Neutrophil (primary cell): ENCODE data around the gene LY86.

Experiments
- H3K27ac ChIP-seq: fragments of 200-600 bp; sonication (generic); 2 replicates; pipeline ENCODE4 v1.5.1; 2016; ENCODE audit warnings: mild to moderate bottlenecking, moderate library complexity
- H3K27me3 ChIP-seq: fragments of 200-600 bp; sonication (generic); 2 replicates; pipeline ENCODE4 v1.6.0; 2016; ENCODE audit warnings: mild to moderate bottlenecking
- H3K36me3 ChIP-seq: fragments of 200-600 bp; sonication (generic); 2 replicates; pipeline ENCODE4 v1.5.1; 2017
- H3K4me1 ChIP-seq, 2 experiments: fragments of 200-600 bp in 1 of 2; sonication (generic) in 1 of 2; 1 replicate in 1 of 2; 2 replicates in 1 of 2; pipeline versions ENCODE4 v1.5.1 to v1.6.1; 2013 to 2016; ENCODE audit warnings: low read depth in 1 of 2, low read length in 1 of 2, mild to moderate bottlenecking in 1 of 2, moderate library complexity in 1 of 2; ENCODE audit not compliant: control insufficient read depth in 1 of 2, insufficient read depth in 1 of 2
- H3K4me3 ChIP-seq, 2 experiments: fragments of 200-600 bp in 1 of 2; sonication (generic) in 1 of 2; 1 replicate in 1 of 2; 2 replicates in 1 of 2; pipeline ENCODE4 v1.5.1; 2013 to 2016; ENCODE audit warnings: low read depth in 1 of 2, low read length in 1 of 2, mild to moderate bottlenecking in 1 of 2, moderate library complexity in 1 of 2
- H3K9me3 ChIP-seq: fragments of 200-600 bp; sonication (generic); 2 replicates; pipeline ENCODE4 v1.5.1; 2016
- CTCF ChIP-seq: fragments of 200-600 bp; sonication (generic); IDR thresholded peaks from 2 replicates; pipeline ENCODE4 v1.5.1; 2016; ENCODE audit warnings: antibody characterized with exemption

The LY86 gene

GRCh38 chr6:6593867-6594468 lies 5.4 kb downstream of the LY86 start:
- Histone ChIP-seq H3K36me3 (no peaks in the 10 kb centered on the region), H3K4me3 (no peak overlapping the region), H3K4me1 (peaks cover 33 to 35% of the 10 kb centered on the region in 2 experiments), H3K9me3 (no peaks in the 10 kb centered on the region), H3K27me3 (no peaks in the 10 kb centered on the region), H3K27ac (peak overlapping the region; percentile 90)
- TF ChIP-seq CTCF = no peak

- Histone ChIP-seq H3K4me3 (no peak overlapping the region), H3K4me1 (peaks cover 40 to 46% of the 10 kb centered on the region in 2 experiments), H3K9me3 (no peaks in the 10 kb centered on the region), H3K27me3 (no peaks in the 10 kb centered on the region), H3K27ac (no peak overlapping the region), H3K36me3 (no peaks in the 10 kb centered on the region)
- no peak for TF ChIP-seq CTCF
Measured at GRCh38 chr6:6595025-6595424, 6.5 kb downstream of the LY86 start.

GRCh38 chr6:6595952-6596351 lies 7.4 kb downstream of the LY86 start:
- no peak for TF ChIP-seq CTCF
- no peaks in the 10 kb centered on the region for H3K27me3 ChIP-seq
- no peak overlapping the region for H3K4me3 ChIP-seq
- H3K36me3 ChIP-seq = no peaks in the 10 kb centered on the region
- no peaks in the 10 kb centered on the region for H3K9me3 ChIP-seq
- peaks cover 44 to 49% of the 10 kb centered on the region in 2 experiments for H3K4me1 ChIP-seq
- no peak overlapping the region for H3K27ac ChIP-seq

- TF ChIP-seq CTCF = no peak
- Histone ChIP-seq H3K9me3 (no peaks in the 10 kb centered on the region), H3K27ac (no peak overlapping the region), H3K36me3 (no peaks in the 10 kb centered on the region), H3K4me3 (no peak overlapping the region), H3K27me3 (no peaks in the 10 kb centered on the region), H3K4me1 (peaks cover 44 to 49% of the 10 kb centered on the region in 2 experiments)
Measured at GRCh38 chr6:6596529-6597328, 8.2 kb downstream of the LY86 start.

GRCh38 chr6:6597682-6598081 lies 9.2 kb downstream of the LY86 start:
- Histone ChIP-seq H3K27ac (no peak overlapping the region), H3K27me3 (no peaks in the 10 kb centered on the region), H3K4me3 (no peak overlapping the region), H3K4me1 (peaks cover 44 to 49% of the 10 kb centered on the region in 2 experiments), H3K9me3 (no peaks in the 10 kb centered on the region), H3K36me3 (no peaks in the 10 kb centered on the region)
- no peak for TF ChIP-seq CTCF
